K562 (cell line): ENCODE measurements around the gene LRRC8E. TPM values are rescaled to one million over a fixed set of nuclear protein-coding genes. Genes with fewer than 3 reads are reported as not detected.

Experiments
- CBFB ChIP-seq: sonication (generic); formaldehyde crosslinking; IDR thresholded peaks from 2 replicates; pipeline ENCODE4 v1.4.0; 2020; ENCODE audit warnings: mild to moderate bottlenecking, missing genetic modification reagents
- DPF2 ChIP-seq: fragments of 450-650 bp; IDR thresholded peaks from 2 replicates; pipeline ENCODE4 v1.6.1; 2016
- FOXP1 ChIP-seq: sonication (generic); formaldehyde crosslinking; IDR thresholded peaks from 2 replicates; pipeline ENCODE4 v1.8.0; 2022; ENCODE audit warnings: mild to moderate bottlenecking, missing genetic modification reagents
- ILF3 ChIP-seq: fragments of 450-650 bp; IDR thresholded peaks from 2 replicates; pipeline ENCODE4 v1.6.1; 2018; ENCODE audit warnings: antibody characterized with exemption, mild to moderate bottlenecking, moderate library complexity, borderline replicate concordance
- KDM5B ChIP-seq: fragments of 200-600 bp; sonication (generic); IDR thresholded peaks from 2 replicates; pipeline ENCODE4 v1.6.1; 2012; ENCODE audit warnings: low read depth, mild to moderate bottlenecking, moderate library complexity, low read length, control low read depth, inconsistent platforms; ENCODE audit not compliant: insufficient replicate concordance
- KLF13 ChIP-seq: fragments of 450-650 bp; IDR thresholded peaks from 2 replicates; pipeline ENCODE4 v1.6.1; 2016; ENCODE audit warnings: missing genetic modification characterization, low read depth, mild to moderate bottlenecking, missing compliant biosample characterization, moderate library complexity, borderline replicate concordance
- NFYB ChIP-seq: IDR thresholded peaks from 2 replicates; pipeline ENCODE4 v1.6.1; 2011; ENCODE audit warnings: mild to moderate bottlenecking, moderate library complexity; ENCODE audit not compliant: insufficient read length; ENCODE audit errors: extremely low read depth
- NR2C2 ChIP-seq, 2 experiments: fragments of 200-800 bp in 1 of 2; sonication (Bioruptor generic) in 1 of 2; sonication (generic) in 1 of 2; formaldehyde crosslinking in 1 of 2; IDR thresholded peaks; 2 replicates each; pipeline versions ENCODE4 v1.6.1 to v1.8.0; 2016 to 2022; ENCODE audit warnings: mild to moderate bottlenecking in 1 of 2, missing compliant biosample characterization in 1 of 2, missing genetic modification characterization in 1 of 2, missing genetic modification reagents in 1 of 2
- SMAD3 ChIP-seq: fragments of 450-650 bp; formaldehyde crosslinking; conservative IDR thresholded peaks from 2 replicates; pipeline ENCODE4 v1.4.0; 2020; ENCODE audit warnings: mild to moderate bottlenecking
- SUPT5H ChIP-seq: fragments of 450-650 bp; IDR thresholded peaks from 2 replicates; pipeline ENCODE4 v1.6.1; 2016
- ZBTB7A ChIP-seq: IDR thresholded peaks from 2 replicates; pipeline ENCODE4 v1.6.1; 2011; ENCODE audit warnings: low read depth, mild to moderate bottlenecking, low read length, moderate library complexity, borderline replicate concordance; ENCODE audit not compliant: control insufficient read depth
- ZC3H4 ChIP-seq: sonication (generic); formaldehyde crosslinking; IDR thresholded peaks from 2 replicates; pipeline ENCODE4 v1.9.0; 2021; ENCODE audit warnings: missing genetic modification reagents, borderline replicate concordance
- ZNF239 ChIP-seq: fragments of 250-450 bp; sonication (Bioruptor Pico); IDR thresholded peaks from 2 replicates; pipeline ENCODE4 v1.4.0; 2020; ENCODE audit warnings: mild to moderate bottlenecking
- ZNF764 ChIP-seq: fragments of 250-450 bp; sonication (Bioruptor Pico); IDR thresholded peaks from 2 replicates; pipeline ENCODE4 v1.4.0; 2020; ENCODE audit warnings: low read depth, mild to moderate bottlenecking, moderate library complexity
- polyA plus RNA-seq, 8 experiments: library from polyadenylated mRNA; depleted of rRNA in 4 of 8; stranded (reverse) in 5 of 8; unstranded in 3 of 8; fragments of >200 nt; fragmentation: Nextera tagmentation in 2 of 8; fragmentation: Illumina TruSeq in 1 of 8; extraction: Ambion mirVana in 2 of 8; extraction: Trizol in 1 of 8; gene quantifications; 2 replicates each; pipeline versions ENCODE4 v1.2.1 to v1.2.3, GENCODE V29; 2011 to 2014; ENCODE audit warnings: inconsistent platforms in 1 of 8, missing spikeins in 1 of 8
- total RNA-seq, 7 experiments: library from RNA; depleted of rRNA in 6 of 7; stranded (reverse); fragments of >200 nt in 6 of 7; fragmentation: Illumina TruSeq in 2 of 7; extraction: Trizol in 2 of 7; gene quantifications; 2 replicates each; pipeline versions ENCODE4 v1.2.1 to v1.2.3, GENCODE V29; 2011 to 2021; ENCODE audit warnings: low replicate concordance in 1 of 7
- TF ChIP-seq, protein P1 (sequence below): sonication (generic); formaldehyde crosslinking; IDR thresholded peaks from 2 replicates; pipeline ENCODE4 v1.8.0; 2022; ENCODE audit warnings: mild to moderate bottlenecking, missing genetic modification reagents
- TF ChIP-seq, protein P2 (sequence below): fragments of 450-650 bp; IDR thresholded peaks from 2 replicates; pipeline ENCODE4 v1.6.1; 2016; ENCODE audit warnings: low read depth, mild to moderate bottlenecking, moderate library complexity
- TF ChIP-seq, protein P3 (sequence below): sonication (generic); formaldehyde crosslinking; IDR thresholded peaks from 2 replicates; pipeline ENCODE4 v1.8.0; 2022; ENCODE audit warnings: missing genetic modification reagents, mild to moderate bottlenecking, moderate library complexity, borderline replicate concordance
- TF ChIP-seq, protein P4 (sequence below): fragments of 250-450 bp; sonication (Bioruptor Pico); IDR thresholded peaks from 2 replicates; pipeline ENCODE4 v1.8.0; 2021; ENCODE audit warnings: mild to moderate bottlenecking, moderate library complexity

Gene LRRC8E
- total and polyA plus RNA-seq, 9 of the 15 experiments (the other 6 are each of a cell fraction or from before 2014, with no cell fraction given) = 0.08 to 5.7 (median 3.5) TPM; not detected in 1

DNA sequence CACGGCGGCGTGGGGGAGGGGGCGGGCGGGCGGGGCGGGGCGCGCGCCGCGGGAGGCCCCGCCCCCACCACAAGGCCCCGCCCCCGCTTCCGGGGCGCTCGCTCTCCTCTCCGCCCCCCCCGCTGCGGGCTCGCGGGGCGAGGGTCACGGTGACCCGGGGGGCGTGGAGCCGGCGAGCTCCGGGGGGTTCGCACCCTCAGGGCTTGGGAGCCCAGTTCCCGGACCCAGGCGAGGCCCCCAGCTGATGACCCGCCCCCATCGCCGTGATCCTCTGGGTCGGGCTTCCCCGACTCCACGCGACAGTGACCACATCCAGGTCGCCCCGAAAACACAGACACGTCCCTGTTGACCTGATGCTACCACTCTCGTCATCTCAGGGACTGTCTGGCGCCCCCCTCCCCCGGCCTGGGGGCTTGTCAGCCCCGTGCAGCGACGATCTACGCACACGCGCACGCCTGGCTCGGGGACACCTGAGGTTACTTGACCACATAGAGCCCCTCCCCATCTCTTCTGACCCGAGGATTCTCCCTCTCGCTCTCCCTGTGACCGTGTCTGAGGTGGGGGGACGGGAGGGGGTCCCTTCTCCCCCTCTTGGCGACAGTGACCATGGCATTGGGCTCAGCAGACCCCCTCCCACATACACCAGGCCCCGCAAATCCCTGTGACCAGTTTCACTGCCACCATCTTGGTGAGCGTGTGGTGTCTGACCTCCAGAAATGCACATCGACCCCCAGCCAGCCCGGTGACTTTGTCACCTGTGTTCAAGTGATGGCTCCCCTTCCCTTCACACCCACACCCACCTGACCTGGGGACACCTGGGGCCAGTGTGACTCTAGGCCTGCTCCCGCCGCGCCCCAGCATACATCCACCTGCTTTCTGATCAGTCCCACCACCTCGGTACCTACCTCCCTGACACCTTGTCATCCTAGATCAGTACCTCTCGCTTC, 16.0 kb downstream of the LRRC8E start (continued):
- TF ChIP-seq, protein P1, sequence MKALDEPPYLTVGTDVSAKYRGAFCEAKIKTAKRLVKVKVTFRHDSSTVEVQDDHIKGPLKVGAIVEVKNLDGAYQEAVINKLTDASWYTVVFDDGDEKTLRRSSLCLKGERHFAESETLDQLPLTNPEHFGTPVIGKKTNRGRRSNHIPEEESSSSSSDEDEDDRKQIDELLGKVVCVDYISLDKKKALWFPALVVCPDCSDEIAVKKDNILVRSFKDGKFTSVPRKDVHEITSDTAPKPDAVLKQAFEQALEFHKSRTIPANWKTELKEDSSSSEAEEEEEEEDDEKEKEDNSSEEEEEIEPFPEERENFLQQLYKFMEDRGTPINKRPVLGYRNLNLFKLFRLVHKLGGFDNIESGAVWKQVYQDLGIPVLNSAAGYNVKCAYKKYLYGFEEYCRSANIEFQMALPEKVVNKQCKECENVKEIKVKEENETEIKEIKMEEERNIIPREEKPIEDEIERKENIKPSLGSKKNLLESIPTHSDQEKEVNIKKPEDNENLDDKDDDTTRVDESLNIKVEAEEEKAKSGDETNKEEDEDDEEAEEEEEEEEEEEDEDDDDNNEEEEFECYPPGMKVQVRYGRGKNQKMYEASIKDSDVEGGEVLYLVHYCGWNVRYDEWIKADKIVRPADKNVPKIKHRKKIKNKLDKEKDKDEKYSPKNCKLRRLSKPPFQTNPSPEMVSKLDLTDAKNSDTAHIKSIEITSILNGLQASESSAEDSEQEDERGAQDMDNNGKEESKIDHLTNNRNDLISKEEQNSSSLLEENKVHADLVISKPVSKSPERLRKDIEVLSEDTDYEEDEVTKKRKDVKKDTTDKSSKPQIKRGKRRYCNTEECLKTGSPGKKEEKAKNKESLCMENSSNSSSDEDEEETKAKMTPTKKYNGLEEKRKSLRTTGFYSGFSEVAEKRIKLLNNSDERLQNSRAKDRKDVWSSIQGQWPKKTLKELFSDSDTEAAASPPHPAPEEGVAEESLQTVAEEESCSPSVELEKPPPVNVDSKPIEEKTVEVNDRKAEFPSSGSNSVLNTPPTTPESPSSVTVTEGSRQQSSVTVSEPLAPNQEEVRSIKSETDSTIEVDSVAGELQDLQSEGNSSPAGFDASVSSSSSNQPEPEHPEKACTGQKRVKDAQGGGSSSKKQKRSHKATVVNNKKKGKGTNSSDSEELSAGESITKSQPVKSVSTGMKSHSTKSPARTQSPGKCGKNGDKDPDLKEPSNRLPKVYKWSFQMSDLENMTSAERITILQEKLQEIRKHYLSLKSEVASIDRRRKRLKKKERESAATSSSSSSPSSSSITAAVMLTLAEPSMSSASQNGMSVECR (CRISPR knock-in tag) = peak; percentile 71
- 0 out of 2 replicates have a peak, but pooled peaks have one; percentile 38 for TF ChIP-seq SUPT5H
- TF ChIP-seq ZBTB7A = peak; percentile 90
- TF ChIP-seq ZC3H4 (CRISPR knock-in tag) = peak; percentile 42
- TF ChIP-seq, protein P2, sequence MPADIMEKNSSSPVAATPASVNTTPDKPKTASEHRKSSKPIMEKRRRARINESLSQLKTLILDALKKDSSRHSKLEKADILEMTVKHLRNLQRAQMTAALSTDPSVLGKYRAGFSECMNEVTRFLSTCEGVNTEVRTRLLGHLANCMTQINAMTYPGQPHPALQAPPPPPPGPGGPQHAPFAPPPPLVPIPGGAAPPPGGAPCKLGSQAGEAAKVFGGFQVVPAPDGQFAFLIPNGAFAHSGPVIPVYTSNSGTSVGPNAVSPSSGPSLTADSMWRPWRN = no peak
- peak; percentile 35; the same call in 1 of the 2 replicates for TF ChIP-seq KLF13
- TF ChIP-seq, protein P3, sequence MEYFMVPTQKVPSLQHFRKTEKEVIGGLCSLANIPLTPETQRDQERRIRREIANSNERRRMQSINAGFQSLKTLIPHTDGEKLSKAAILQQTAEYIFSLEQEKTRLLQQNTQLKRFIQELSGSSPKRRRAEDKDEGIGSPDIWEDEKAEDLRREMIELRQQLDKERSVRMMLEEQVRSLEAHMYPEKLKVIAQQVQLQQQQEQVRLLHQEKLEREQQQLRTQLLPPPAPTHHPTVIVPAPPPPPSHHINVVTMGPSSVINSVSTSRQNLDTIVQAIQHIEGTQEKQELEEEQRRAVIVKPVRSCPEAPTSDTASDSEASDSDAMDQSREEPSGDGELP (CRISPR knock-in tag) = peak; percentile 80; the same call in 1 of the 2 replicates
- TF ChIP-seq ZNF764 = no peak
- peak; percentile 19; the same call in 1 of the 2 replicates for TF ChIP-seq FOXP1
- TF ChIP-seq ILF3 = no peak
- no peak for TF ChIP-seq ZNF239 (CRISPR knock-in tag)
- TF ChIP-seq NFYB = no peak
- TF ChIP-seq CBFB = 0 out of 2 replicates have a peak, but pooled peaks have one; percentile 24
- TF ChIP-seq SMAD3 = no peak
- no peak for TF ChIP-seq KDM5B
- no peak for TF ChIP-seq NR2C2 (CRISPR knock-in tag; IDR thresholded peaks at IDR 0.05)
- peak; percentile 88 for TF ChIP-seq NR2C2 (tag; IDR thresholded peaks at IDR 0.05)
- TF ChIP-seq, protein P4, sequence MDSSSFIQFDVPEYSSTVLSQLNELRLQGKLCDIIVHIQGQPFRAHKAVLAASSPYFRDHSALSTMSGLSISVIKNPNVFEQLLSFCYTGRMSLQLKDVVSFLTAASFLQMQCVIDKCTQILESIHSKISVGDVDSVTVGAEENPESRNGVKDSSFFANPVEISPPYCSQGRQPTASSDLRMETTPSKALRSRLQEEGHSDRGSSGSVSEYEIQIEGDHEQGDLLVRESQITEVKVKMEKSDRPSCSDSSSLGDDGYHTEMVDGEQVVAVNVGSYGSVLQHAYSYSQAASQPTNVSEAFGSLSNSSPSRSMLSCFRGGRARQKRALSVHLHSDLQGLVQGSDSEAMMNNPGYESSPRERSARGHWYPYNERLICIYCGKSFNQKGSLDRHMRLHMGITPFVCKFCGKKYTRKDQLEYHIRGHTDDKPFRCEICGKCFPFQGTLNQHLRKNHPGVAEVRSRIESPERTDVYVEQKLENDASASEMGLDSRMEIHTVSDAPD = no peak
- no peak for TF ChIP-seq DPF2
